GM18498 (cell line): ENCODE measurements around the gene OR4C12.
"Not testable (repeated sequence)": the region's sequence is repeated elsewhere in the genome, so short reads cannot be mapped to it uniquely, and the experiment has no call there.

ENCODE experiments used
- ATAC-seq: cut with Tn5 transposase; IDR thresholded peaks from one replicate; pipeline ENCODE4 v1.9.1; 2021; ENCODE audit warnings: mild to moderate bottlenecking, moderate library complexity; ENCODE audit not compliant: unreplicated experiment

Gene OR4C12

GRCh38 chr11:49982435-49982834 lies at the start of gene OR4C12:
Gene OR4C12 (minus strand): TSS chr11:49982535. CDS start chr11:49982501, 34 bp downstream.
- not testable (repeated sequence) for ATAC-seq

DNA sequence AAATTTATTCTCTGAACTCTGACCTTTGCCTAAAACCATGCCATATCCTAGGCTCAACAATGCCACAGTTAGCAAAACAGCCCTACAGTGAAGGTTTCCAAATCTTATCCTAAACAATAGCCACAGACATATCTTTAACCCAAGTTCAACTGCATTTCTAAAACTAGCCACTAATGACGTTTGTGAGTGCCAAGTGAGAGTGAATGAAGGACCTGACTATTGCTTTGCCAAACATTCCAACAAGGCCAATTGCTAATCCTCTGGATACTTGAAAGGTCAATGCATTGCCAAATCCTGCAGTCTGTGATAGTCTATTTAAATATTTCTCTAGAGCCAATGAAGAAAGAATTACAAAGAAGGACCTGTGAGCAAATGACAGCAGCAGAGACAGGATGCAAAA lies 47.9 kb upstream of the OR4C12 start:
- ATAC-seq = no peak

DNA sequence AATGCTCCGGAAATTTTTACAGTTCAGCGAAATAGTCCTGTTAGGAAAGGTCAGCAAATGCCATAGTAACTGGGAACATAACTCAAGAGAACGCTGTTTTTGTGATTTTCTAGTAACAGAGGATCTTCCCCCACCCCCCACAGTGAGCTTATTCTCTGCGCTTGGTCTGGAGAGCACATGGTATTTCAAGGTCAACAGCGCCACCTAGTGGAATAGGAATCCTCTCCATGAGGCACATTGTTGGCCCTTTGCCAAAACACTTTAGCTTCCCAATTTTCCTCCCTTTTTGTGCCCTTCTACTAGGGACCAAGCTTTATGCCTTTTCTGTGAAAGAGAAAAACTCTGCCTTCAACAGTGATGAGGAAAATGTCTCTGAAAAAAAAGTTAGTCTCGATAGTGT lies 13.2 kb upstream of the OR4C12 start:
- ATAC-seq = no peak

DNA sequence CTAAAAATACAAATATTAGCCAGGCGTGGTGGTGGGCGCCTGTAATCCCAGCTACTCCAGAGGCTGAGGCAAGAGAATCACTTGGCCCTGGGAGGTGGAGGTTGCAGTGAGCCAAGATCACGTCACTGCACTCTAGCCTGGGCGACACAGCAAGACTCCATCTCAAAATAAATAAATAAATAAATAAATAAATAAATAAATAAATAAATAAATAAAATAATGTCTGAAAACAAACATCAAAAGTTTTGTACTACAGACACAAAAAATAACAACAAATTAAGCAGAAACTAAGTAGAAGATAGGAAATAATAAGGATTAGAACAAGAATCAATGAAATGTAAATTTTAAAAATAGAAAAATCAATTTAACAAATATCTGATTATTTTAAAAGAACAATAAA lies 8.9 kb downstream of the OR4C12 start:
- ATAC-seq = not testable (repeated sequence)

DNA sequence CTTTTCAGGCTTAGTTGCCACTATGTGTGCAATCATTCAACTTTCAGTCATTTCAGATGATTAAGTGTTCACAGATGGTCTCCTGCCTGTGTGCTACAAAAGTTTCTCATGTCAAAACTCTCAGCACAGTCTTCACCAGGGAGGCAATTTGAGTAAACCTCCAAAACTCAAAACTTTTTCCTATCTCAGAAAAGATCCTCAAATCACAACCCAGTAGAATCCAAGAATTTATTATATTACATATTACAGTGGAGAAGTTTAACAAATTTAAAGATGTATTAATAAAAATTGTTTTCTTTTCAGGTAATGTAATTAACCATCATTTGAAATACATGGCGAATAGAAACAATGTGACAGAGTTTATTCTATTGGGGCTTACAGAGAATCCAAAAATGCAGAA lies 30.2 kb downstream of the OR4C12 start, which contains the start of gene OR4C13:
Gene OR4C13, plus strand, starts transcription at position 301 of the 400 bp plus-strand sequence. Its CDS starts 32 bp downstream, at position 333.
- ATAC-seq = no peak

- ATAC-seq = not testable (repeated sequence)
Measured at GRCh38 chr11:49948701-49949100, 33.6 kb downstream of the OR4C12 start.
